ENCODE data around the gene TGM5.

TGM5 gene, protein sequence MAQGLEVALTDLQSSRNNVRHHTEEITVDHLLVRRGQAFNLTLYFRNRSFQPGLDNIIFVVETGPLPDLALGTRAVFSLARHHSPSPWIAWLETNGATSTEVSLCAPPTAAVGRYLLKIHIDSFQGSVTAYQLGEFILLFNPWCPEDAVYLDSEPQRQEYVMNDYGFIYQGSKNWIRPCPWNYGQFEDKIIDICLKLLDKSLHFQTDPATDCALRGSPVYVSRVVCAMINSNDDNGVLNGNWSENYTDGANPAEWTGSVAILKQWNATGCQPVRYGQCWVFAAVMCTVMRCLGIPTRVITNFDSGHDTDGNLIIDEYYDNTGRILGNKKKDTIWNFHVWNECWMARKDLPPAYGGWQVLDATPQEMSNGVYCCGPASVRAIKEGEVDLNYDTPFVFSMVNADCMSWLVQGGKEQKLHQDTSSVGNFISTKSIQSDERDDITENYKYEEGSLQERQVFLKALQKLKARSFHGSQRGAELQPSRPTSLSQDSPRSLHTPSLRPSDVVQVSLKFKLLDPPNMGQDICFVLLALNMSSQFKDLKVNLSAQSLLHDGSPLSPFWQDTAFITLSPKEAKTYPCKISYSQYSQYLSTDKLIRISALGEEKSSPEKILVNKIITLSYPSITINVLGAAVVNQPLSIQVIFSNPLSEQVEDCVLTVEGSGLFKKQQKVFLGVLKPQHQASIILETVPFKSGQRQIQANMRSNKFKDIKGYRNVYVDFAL

DNA sequence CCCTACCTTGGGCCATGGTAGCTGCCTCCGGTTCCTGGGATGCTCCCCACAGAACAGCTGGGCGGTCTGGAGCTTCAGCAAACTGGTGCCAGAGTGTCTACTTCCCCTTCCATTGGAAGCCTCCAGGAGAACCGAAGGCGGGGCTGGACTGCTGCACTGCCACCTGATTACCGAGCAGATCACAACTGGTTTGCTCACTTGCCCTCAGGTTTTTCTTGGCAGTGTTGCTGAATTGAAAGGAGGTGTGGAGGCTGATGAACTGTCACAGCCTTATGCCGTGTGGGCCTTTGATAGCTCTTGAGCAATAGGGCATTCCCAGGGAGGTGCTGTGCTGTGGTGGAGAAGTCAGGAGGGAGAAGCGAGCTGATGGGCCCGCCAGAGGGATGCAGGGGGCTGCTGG lies at the start of gene TGM5:
Gene TGM5, minus strand, starts transcription at position 95 of the 400 bp plus-strand sequence. Its CDS starts 79 bp downstream, at position 16.
- in situ Hi-C loops (cut with MboI; ENCODE audit: low pct_unique_long_range_greater_than_20kb, low sequenced_read_pairs, unreplicated experiment) = no loop called here

DNA sequence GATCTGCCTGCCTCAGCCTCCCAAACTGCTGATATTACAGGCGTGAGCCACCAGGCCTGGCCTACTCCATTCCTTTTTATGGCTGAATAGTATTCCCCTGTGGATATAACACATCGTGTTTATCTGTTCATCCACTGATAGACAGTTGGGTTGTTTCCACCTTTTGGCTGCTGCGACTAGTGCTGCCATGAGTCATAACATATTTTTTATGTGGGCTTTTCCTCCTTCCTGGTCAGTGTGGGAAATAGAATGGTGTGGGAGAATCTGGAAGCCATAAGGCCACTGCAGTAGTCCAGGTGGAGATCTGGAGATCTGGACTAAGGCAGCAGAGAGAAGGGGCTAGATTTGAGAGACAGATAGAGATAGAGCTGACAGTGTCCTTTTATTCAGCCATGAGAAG lies 47.4 kb upstream of the TGM5 start:
- TF ChIP-seq, protein P1, sequence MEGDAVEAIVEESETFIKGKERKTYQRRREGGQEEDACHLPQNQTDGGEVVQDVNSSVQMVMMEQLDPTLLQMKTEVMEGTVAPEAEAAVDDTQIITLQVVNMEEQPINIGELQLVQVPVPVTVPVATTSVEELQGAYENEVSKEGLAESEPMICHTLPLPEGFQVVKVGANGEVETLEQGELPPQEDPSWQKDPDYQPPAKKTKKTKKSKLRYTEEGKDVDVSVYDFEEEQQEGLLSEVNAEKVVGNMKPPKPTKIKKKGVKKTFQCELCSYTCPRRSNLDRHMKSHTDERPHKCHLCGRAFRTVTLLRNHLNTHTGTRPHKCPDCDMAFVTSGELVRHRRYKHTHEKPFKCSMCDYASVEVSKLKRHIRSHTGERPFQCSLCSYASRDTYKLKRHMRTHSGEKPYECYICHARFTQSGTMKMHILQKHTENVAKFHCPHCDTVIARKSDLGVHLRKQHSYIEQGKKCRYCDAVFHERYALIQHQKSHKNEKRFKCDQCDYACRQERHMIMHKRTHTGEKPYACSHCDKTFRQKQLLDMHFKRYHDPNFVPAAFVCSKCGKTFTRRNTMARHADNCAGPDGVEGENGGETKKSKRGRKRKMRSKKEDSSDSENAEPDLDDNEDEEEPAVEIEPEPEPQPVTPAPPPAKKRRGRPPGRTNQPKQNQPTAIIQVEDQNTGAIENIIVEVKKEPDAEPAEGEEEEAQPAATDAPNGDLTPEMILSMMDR (IDR thresholded peaks at IDR 0.05; ENCODE audit: extremely low read depth, insufficient read depth, missing control alignments) = no peak
- in situ Hi-C loops (cut with MboI; ENCODE audit: low pct_unique_long_range_greater_than_20kb, low sequenced_read_pairs, unreplicated experiment) = no loop called here
- no peak for DNase-seq (ENCODE audit: low spot score)

More for the DNA sequence above, at the start of gene TGM5:
- DNase-seq (ENCODE audit: low spot score) = no peak
- TF ChIP-seq, protein P1 (IDR thresholded peaks at IDR 0.05; ENCODE audit: extremely low read depth, insufficient read depth, missing control alignments) = no peak

DNA sequence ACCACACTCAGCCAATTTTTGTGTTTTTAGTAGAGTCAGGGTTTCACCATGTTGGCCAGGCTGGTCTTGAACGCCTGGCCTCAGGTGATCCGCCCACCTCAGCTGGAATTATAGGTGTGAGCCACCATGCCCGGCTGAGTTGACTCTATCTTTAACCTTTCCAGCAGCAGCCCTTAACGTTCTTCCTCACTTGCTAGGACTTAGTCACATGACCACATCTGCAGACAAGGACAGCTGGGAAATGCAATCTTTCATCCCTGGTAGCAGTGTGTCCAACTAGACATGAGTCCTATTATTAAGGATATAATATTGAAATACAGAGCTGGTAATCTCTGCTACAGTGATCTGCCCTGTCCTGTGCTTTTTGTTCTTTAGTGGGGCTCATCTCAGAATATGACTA lies 45.6 kb upstream of the TGM5 start:
- DNase-seq (ENCODE audit: low spot score) = no peak
- TF ChIP-seq, protein P1 (IDR thresholded peaks at IDR 0.05; ENCODE audit: extremely low read depth, insufficient read depth, missing control alignments) = no peak
- in situ Hi-C loops (cut with MboI; ENCODE audit: low pct_unique_long_range_greater_than_20kb, low sequenced_read_pairs, unreplicated experiment) = no loop called here

DNA sequence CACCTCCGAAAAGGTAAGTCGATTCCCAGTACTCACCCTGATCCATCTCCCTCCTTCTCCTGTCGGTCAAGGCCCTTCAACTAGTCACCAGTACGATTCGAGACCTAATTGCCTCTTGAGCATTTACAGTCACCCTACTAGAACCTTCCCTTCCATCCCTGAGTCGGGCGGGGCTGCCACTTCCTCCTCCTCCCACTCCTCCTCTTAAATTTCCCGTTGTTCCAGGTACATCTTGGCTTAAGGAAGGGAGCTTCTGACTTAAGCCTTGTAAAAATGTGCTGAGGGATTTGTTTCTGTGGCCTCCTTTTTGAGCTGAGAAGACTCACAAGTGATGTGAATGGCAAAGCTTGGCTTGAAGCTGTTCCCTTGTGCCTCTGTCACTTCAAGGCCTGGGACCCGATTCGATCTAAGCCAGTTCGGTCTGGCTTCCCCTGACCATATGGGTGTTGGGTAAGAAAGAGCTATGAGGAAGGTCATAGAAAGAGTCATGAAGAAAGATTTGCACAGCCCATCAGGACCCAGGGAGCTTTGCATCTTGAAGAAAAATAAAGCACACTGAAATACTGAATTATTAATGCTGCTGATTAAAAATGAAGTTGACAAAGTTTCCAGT lies 35.6 kb upstream of the TGM5 start, which contains the start of gene TGM7:
Gene TGM7, minus strand, starts transcription at position 51 of the 613 bp plus-strand sequence.
- DNase-seq (ENCODE audit: low spot score) = no peak
- in situ Hi-C loops (cut with MboI; ENCODE audit: low pct_unique_long_range_greater_than_20kb, low sequenced_read_pairs, unreplicated experiment) = no loop called here
- TF ChIP-seq, protein P1 (IDR thresholded peaks at IDR 0.05; ENCODE audit: extremely low read depth, insufficient read depth, missing control alignments) = no peak

DNA sequence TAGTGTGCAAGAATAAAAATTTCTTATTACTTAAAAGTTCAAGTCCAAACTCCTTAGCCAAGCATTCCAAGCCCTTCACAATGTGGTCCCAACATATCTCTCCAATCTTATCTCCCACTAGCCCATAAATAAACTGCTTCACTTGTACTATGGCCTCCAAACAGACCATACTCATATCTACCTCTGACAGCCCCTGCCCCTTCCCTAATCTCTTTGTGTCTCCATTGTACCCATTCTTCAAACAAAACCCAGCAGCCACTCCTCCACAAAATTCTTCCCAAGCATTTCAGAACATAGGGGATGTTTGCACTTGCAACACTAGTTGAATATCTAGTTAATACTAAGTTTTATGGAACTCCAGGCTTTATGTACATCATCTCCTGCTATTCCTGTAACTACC lies 33.2 kb upstream of the TGM5 start:
- no peak for DNase-seq (ENCODE audit: low spot score)
- in situ Hi-C loops (cut with MboI; ENCODE audit: low pct_unique_long_range_greater_than_20kb, low sequenced_read_pairs, unreplicated experiment) = no loop called here

DNA sequence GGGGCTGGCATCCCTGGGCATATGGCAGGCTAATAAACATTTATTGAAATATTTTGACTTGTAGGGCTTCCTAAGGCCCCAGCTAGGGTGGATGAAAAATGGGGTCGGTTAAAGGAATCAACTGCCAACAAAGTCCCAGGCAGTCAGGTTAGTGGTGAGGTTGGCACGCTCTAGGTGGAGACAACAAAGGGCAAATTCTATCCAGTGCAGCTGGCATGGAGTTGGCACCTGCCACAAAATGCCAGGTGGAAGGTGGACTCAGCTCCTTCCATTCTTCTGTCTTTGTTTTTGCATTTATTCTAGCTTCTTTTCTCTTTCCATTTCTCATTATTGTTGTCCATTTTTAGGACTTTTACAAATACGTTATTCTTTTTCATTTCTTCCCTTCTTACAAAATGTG lies 32.7 kb upstream of the TGM5 start:
- DNase-seq (ENCODE audit: low spot score) = no peak
- in situ Hi-C loops (cut with MboI; ENCODE audit: low pct_unique_long_range_greater_than_20kb, low sequenced_read_pairs, unreplicated experiment) = no loop called here
- TF ChIP-seq, protein P1 (IDR thresholded peaks at IDR 0.05; ENCODE audit: extremely low read depth, insufficient read depth, missing control alignments) = no peak

More for the DNA sequence above, 33.2 kb upstream of the TGM5 start:
- TF ChIP-seq, protein P1 (IDR thresholded peaks at IDR 0.05; ENCODE audit: extremely low read depth, insufficient read depth, missing control alignments) = no peak
